AG09309 (cell line): ENCODE measurements around the gene BOC.

Experiments
- DNase-seq: peaks from one replicate; pipeline ENCODE4 v3.0.0-alpha.2; 2010; ENCODE audit warnings: low read depth
- H3K4me3 ChIP-seq: 2 replicates; pipeline ENCODE4 v1.5.1; 2011; ENCODE audit warnings: mild to moderate bottlenecking, low read depth, low read length, moderate library complexity; ENCODE audit not compliant: control insufficient read depth
- CTCF ChIP-seq: IDR thresholded peaks from 2 replicates; pipeline ENCODE4 v1.5.1; 2011; ENCODE audit warnings: mild to moderate bottlenecking, low read depth, low read length, inconsistent platforms; ENCODE audit not compliant: insufficient read depth, control insufficient read depth; ENCODE audit errors: missing control alignments

The BOC gene

GRCh38 chr3:113193719-113194118 lies 17.6 kb upstream of the BOC start:
- no peak overlapping the region for H3K4me3 ChIP-seq
- no peak for TF ChIP-seq CTCF
- DNase-seq, result no peak

GRCh38 chr3:113194823-113195401 lies 16.4 kb upstream of the BOC start:
- TF ChIP-seq CTCF, result no peak
- H3K4me3 ChIP-seq, result no peak overlapping the region
- no peak for DNase-seq

- no peak overlapping the region for H3K4me3 ChIP-seq
- TF ChIP-seq CTCF, result no peak
These were observed 11.0 kb upstream of the BOC start for GRCh38 chr3:113200351-113200750.

GRCh38 chr3:113200946-113201345 lies 10.4 kb upstream of the BOC start:
- TF ChIP-seq CTCF, result no peak
- DNase-seq, result no peak

More at GRCh38 chr3:113200351-113200750, 11.0 kb upstream of the BOC start:
- DNase-seq, result no peak

GRCh38 chr3:113204371-113204770 lies 7.0 kb upstream of the BOC start:
- DNase-seq, result no peak
- no peak overlapping the region for H3K4me3 ChIP-seq
- TF ChIP-seq CTCF, result no peak

More at GRCh38 chr3:113200946-113201345, 10.4 kb upstream of the BOC start:
- no peak overlapping the region for H3K4me3 ChIP-seq

- DNase-seq, result no peak
- no peak overlapping the region for H3K4me3 ChIP-seq
- no peak for TF ChIP-seq CTCF
These were observed 5.9 kb upstream of the BOC start for GRCh38 chr3:113205481-113205880.
